ENCODE results near the gene SLC45A1. TPM values are rescaled to one million over a fixed set of nuclear protein-coding genes. Genes with fewer than 3 reads are reported as not detected.

The SLC45A1 gene
- total RNA-seq, 2 experiments from 2014 or later, result 0.88 to 0.98 TPM

DNA sequence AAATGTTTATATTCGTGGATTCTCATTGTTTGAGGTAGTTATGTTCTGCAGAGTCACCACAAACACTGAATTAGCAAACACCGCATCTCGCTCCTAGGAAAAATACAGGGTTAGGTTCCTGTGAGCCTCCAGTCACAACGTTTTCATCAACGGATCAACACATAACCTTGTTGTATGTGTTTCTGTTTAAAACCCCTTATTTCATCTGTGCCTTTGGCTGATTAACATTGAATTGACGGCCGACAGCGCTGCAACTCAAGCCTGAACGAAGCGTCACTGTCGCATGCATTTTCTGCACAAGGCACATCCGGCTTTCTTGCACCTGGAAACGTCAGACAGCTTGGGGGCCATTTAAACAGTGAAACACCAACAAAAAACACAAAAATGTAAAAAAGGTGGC is 8.4 kb downstream of the SLC45A1 start:
- DNase-seq (no peak), ATAC-seq (ENCODE audit: poor library complexity) (no peak)
- Mint-ChIP-seq H3K27me3 (no peaks in the 10 kb centered on the region), H3K4me1 (ENCODE audit: low read depth) (no peaks in the 10 kb centered on the region), H3K36me3 (ENCODE audit: low read depth) (no peaks in the 10 kb centered on the region), H3K4me3 (no peak overlapping the region), H3K9me3 (no peaks in the 10 kb centered on the region), H3K27ac (no peak overlapping the region)
- no peaks in the 10 kb centered on the region for H3K9me3 ChIP-seq (ENCODE audit: control insufficient read depth in 1 of 2, insufficient read depth in 1 of 2, low read length in 2 of 2)
- H3K27ac ChIP-seq (ENCODE audit: low read depth in 1 of 2, low read length in 2 of 2), result no peak overlapping the region
- H3K36me3 ChIP-seq (ENCODE audit: insufficient read depth, low read length), result no peaks in the 10 kb centered on the region
- intact Hi-C loops (cut with DNase I, micrococcal nuclease), result no loop called here
- H3K27me3 ChIP-seq (ENCODE audit: control insufficient read depth in 1 of 2, insufficient read depth in 2 of 2, low read length in 2 of 2), result no peaks in the 10 kb centered on the region
- no peak overlapping the region for H3K4me3 ChIP-seq (ENCODE audit: low read length)
- TF ChIP-seq, protein P1, sequence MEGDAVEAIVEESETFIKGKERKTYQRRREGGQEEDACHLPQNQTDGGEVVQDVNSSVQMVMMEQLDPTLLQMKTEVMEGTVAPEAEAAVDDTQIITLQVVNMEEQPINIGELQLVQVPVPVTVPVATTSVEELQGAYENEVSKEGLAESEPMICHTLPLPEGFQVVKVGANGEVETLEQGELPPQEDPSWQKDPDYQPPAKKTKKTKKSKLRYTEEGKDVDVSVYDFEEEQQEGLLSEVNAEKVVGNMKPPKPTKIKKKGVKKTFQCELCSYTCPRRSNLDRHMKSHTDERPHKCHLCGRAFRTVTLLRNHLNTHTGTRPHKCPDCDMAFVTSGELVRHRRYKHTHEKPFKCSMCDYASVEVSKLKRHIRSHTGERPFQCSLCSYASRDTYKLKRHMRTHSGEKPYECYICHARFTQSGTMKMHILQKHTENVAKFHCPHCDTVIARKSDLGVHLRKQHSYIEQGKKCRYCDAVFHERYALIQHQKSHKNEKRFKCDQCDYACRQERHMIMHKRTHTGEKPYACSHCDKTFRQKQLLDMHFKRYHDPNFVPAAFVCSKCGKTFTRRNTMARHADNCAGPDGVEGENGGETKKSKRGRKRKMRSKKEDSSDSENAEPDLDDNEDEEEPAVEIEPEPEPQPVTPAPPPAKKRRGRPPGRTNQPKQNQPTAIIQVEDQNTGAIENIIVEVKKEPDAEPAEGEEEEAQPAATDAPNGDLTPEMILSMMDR (IDR thresholded peaks at IDR 0.05), result no peak
- CTCF ChIA-PET, result no interaction called here
- H3K4me1 ChIP-seq (ENCODE audit: insufficient read depth, low read length), result no peaks in the 10 kb centered on the region
- POLR2A ChIA-PET, result no interaction called here

DNA sequence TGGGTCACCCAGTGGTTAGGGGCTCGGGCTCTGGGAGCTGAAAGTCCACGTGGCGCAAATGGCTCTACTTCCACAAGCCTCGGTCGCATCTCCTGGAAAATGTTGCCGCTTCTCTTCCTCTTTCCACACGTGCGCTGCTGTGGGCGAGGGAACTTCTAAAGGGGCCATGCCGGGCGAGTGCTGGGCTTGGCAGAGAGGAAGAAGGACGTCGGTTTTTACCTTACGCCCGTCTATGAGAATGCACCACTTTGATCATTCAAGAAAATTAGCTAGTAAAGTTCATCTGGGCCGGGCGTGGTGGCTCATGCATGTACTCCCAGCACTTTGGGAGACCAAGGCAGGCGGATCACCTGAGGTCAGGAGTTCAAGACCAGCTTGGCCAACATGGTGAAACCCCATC is 10.4 kb downstream of the SLC45A1 start:
- Mint-ChIP-seq H3K36me3 (ENCODE audit: low read depth) (no peaks in the 10 kb centered on the region), H3K27me3 (no peaks in the 10 kb centered on the region), H3K4me1 (ENCODE audit: low read depth) (no peaks in the 10 kb centered on the region), H3K27ac (no peak overlapping the region), H3K4me3 (no peak overlapping the region), H3K9me3 (no peaks in the 10 kb centered on the region)
- intact Hi-C loops (cut with DNase I, micrococcal nuclease), result no loop called here
- ATAC-seq (ENCODE audit: poor library complexity) (no peak), DNase-seq (no peak)
- ChIA-PET CTCF (interaction anchor here (0.6 kb wide), 1 partner anchor 338 kb away, joined by 3 read pairs; no protein-coding TSS in a partner anchor), POLR2A (no interaction called here)
- Histone ChIP-seq H3K27ac (ENCODE audit: low read depth in 1 of 2, low read length in 2 of 2) (no peak overlapping the region), H3K4me3 (ENCODE audit: low read length) (no peak overlapping the region), H3K4me1 (ENCODE audit: insufficient read depth, low read length) (no peaks in the 10 kb centered on the region), H3K9me3 (ENCODE audit: control insufficient read depth in 1 of 2, insufficient read depth in 1 of 2, low read length in 2 of 2) (no peaks in the 10 kb centered on the region), H3K27me3 (ENCODE audit: control insufficient read depth in 1 of 2, insufficient read depth in 2 of 2, low read length in 2 of 2) (no peaks in the 10 kb centered on the region), H3K36me3 (ENCODE audit: insufficient read depth, low read length) (no peaks in the 10 kb centered on the region)
- TF ChIP-seq, protein P1 (IDR thresholded peaks at IDR 0.05), result no peak

DNA sequence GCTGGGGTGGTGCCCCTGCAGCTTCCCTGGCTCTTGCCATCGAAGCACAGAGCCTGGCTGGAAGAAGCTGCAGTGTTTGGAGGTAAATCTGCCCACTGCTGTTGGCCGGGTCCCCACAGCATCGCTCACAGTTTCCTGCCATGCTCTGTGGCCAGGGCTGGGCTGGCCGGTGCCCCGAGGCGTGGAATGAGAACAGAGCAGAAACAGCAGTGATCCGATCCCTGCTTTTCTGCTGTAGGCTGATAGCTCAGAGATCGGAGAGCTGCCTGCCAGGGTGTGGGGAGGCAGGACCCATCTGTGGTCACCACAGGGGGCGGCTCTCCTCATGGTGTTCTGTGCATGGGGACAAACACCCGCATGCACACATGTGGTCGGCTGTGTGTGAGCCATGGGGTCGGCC is 11.5 kb downstream of the SLC45A1 start:
- Histone ChIP-seq H3K27me3 (ENCODE audit: control insufficient read depth in 1 of 2, insufficient read depth in 2 of 2, low read length in 2 of 2) (no peaks in the 10 kb centered on the region), H3K27ac (ENCODE audit: low read depth in 1 of 2, low read length in 2 of 2) (no peak overlapping the region), H3K36me3 (ENCODE audit: insufficient read depth, low read length) (no peaks in the 10 kb centered on the region), H3K4me3 (ENCODE audit: low read length) (no peak overlapping the region), H3K4me1 (ENCODE audit: insufficient read depth, low read length) (no peaks in the 10 kb centered on the region), H3K9me3 (ENCODE audit: control insufficient read depth in 1 of 2, insufficient read depth in 1 of 2, low read length in 2 of 2) (peaks cover 0 to 4% of the 10 kb centered on the region in 2 experiments)
- ChIA-PET POLR2A (no interaction called here), CTCF (no interaction called here)
- no peaks in the 10 kb centered on the region for H3K4me1 Mint-ChIP-seq (ENCODE audit: low read depth)
- ATAC-seq (ENCODE audit: poor library complexity) (no peak), DNase-seq (no peak)
- TF ChIP-seq, protein P1 (IDR thresholded peaks at IDR 0.05), result no peak
- no peaks in the 10 kb centered on the region for H3K36me3 Mint-ChIP-seq (ENCODE audit: low read depth)
- no peaks in the 10 kb centered on the region for H3K9me3 Mint-ChIP-seq
- no peaks in the 10 kb centered on the region for H3K27me3 Mint-ChIP-seq
- H3K4me3 Mint-ChIP-seq, result no peak overlapping the region
- H3K27ac Mint-ChIP-seq, result no peak overlapping the region
- intact Hi-C loops (cut with DNase I, micrococcal nuclease), result no loop called here
